HCT116 (cell line): ENCODE results near the gene ARHGEF11. TPM values are rescaled to one million over a fixed set of nuclear protein-coding genes. Genes with fewer than 3 reads are reported as not detected.

Experiments used
- ATAC-seq: fragments of 200-7000 bp; cut with Tn5 transposase; 2 replicates; pipeline ENCODE4 v1.9.1; 2020; ENCODE audit warnings: mild to moderate bottlenecking, moderate library complexity
- BruUV-seq: library from RNA; stranded (reverse); fragments of 400-500 nt; replicated peaks from 2 replicates; lab custom pipeline; 2021; lab: Mats Ljungman, UMichigan
- CTCF ChIA-PET: fragments of 300-600 bp; sonication (Branson Sonifier 250); formaldehyde crosslinking; loops from one replicate; lab custom pipeline; 2021; ENCODE audit warnings: antibody characterized with exemption; lab: Charles Lee
- POLR2A ChIA-PET: fragments of 300-600, 350-600 bp; sonication (Branson Sonifier 250); formaldehyde crosslinking; loops from one replicate; lab custom pipeline; 2021; ENCODE audit warnings: antibody characterized with exemption; lab: Charles Lee
- RAD21 ChIA-PET, 2 experiments: fragments of 300-600 bp; sonication (Branson Sonifier 250); formaldehyde crosslinking; loops; one replicate each; lab custom pipeline; 2023; ENCODE audit warnings: low total read pairs in 2 of 2; ENCODE audit not compliant: uncharacterized antibody in 2 of 2, unreplicated experiment in 2 of 2, low non-redundant PET in 1 of 2; lab: Charles Lee
- DNase-seq: peaks from one replicate; pipeline ENCODE4 v3.0.0-alpha.2; 2010; ENCODE audit warnings: low read depth, low spot score
- H2AFZ ChIP-seq: fragments of 200-600 bp; shearing (Covaris generic), sonication (generic); 2 replicates; pipeline ENCODE4 v1.6.1; 2017; ENCODE audit warnings: low read depth, mixed run types, mixed read lengths, antibody characterized with exemption, low read length; ENCODE audit not compliant: poor library complexity, severe bottlenecking
- H3K27ac ChIP-seq: 2 replicates; pipeline ENCODE4 v1.5.1; 2012; ENCODE audit warnings: low read depth, low read length
- H3K27me3 ChIP-seq: fragments of 200-600 bp; sonication (generic); 2 replicates; pipeline ENCODE4 v1.6.1; 2016; ENCODE audit warnings: mixed run types, low read length, mixed read lengths; ENCODE audit not compliant: insufficient read depth
- H3K36me3 ChIP-seq, 2 experiments: fragments of 200-500 bp in 1 of 2; fragments of 200-600 bp in 1 of 2; sonication (Bioruptor generic) in 1 of 2; sonication (generic) in 1 of 2; 2 replicates each; pipeline versions ENCODE4 v1.5.1 to v1.6.1; 2014 to 2016; ENCODE audit warnings: low read length in 2 of 2, inconsistent platforms in 1 of 2, mixed read lengths in 1 of 2, mixed run types in 1 of 2; ENCODE audit not compliant: insufficient read depth in 2 of 2, control insufficient read depth in 1 of 2
- H3K4me1 ChIP-seq, 2 experiments: fragments of 200-600 bp in 1 of 2; sonication (generic) in 1 of 2; 2 replicates each; pipeline versions ENCODE4 v1.5.1 to v1.6.1; 2012 to 2017; ENCODE audit warnings: low read length in 2 of 2, inconsistent platforms in 1 of 2, mild to moderate bottlenecking in 1 of 2, mixed read lengths in 1 of 2, mixed run types in 1 of 2, moderate library complexity in 1 of 2; ENCODE audit not compliant: insufficient read depth in 2 of 2, control insufficient read depth in 1 of 2
- H3K4me2 ChIP-seq: fragments of 200-600 bp; sonication (generic); 2 replicates; pipeline ENCODE4 v1.6.1; 2017; ENCODE audit warnings: mixed run types, low read length, mixed read lengths
- H3K4me3 ChIP-seq, 2 experiments: fragments of 200-600 bp in 1 of 2; sonication (generic) in 1 of 2; replicated peaks in 1 of 2; 2 replicates each; pipeline ENCODE4 v1.5.1; 2011 to 2016; ENCODE audit warnings: low read length in 2 of 2, control low read depth in 1 of 2, low read depth in 1 of 2, mild to moderate bottlenecking in 1 of 2, mixed read lengths in 1 of 2, mixed run types in 1 of 2
- H3K79me2 ChIP-seq: fragments of 200-600 bp; sonication (generic); 2 replicates; pipeline ENCODE4 v1.6.1; 2017; ENCODE audit warnings: mild to moderate bottlenecking, mixed run types, low read length, moderate library complexity, mixed read lengths; ENCODE audit not compliant: insufficient read depth
- H3K9ac ChIP-seq: fragments of 200-600 bp; sonication (generic); 2 replicates; pipeline ENCODE4 v1.6.1; 2016; ENCODE audit warnings: low read length, mixed read lengths
- H3K9me2 ChIP-seq: fragments of 200-600 bp; sonication (generic), shearing (Covaris generic); 2 replicates; pipeline ENCODE4 v1.6.1; 2017; ENCODE audit warnings: mixed run types, mild to moderate bottlenecking, moderate library complexity; ENCODE audit not compliant: insufficient read depth
- H3K9me3 ChIP-seq, 2 experiments: fragments of 200-500 bp in 1 of 2; fragments of 200-600 bp in 1 of 2; sonication (Bioruptor generic) in 1 of 2; sonication (generic) in 1 of 2; 2 replicates each; pipeline ENCODE4 v1.6.1; 2014 to 2017; ENCODE audit warnings: low read length in 2 of 2, mixed read lengths in 2 of 2, inconsistent platforms in 1 of 2, low read depth in 1 of 2, mild to moderate bottlenecking in 1 of 2, mixed run types in 1 of 2, moderate library complexity in 1 of 2; ENCODE audit not compliant: control insufficient read depth in 1 of 2, insufficient read depth in 1 of 2
- H4K20me1 ChIP-seq: fragments of 200-600 bp; sonication (generic), shearing (Covaris generic); 2 replicates; pipeline ENCODE4 v1.6.1; 2017; ENCODE audit warnings: mixed run types, mild to moderate bottlenecking, moderate library complexity; ENCODE audit not compliant: insufficient read depth
- CEBPB ChIP-seq: IDR thresholded peaks from 2 replicates; pipeline ENCODE4 v1.6.1; 2012; ENCODE audit warnings: low read depth
- CTCF ChIP-seq, 3 experiments: fragments of 200-600 bp in 1 of 3; sonication (generic) in 1 of 3; IDR thresholded peaks in 2 of 3; conservative IDR thresholded peaks in 1 of 3; 2 replicates each; pipeline ENCODE4 v1.5.1; 2012 to 2017; ENCODE audit warnings: low read depth in 2 of 3, low read length in 2 of 3, antibody characterized with exemption in 1 of 3, borderline replicate concordance in 1 of 3, control low read depth in 1 of 3, mild to moderate bottlenecking in 1 of 3, mixed read lengths in 1 of 3, mixed run types in 1 of 3, moderate library complexity in 1 of 3; ENCODE audit not compliant: insufficient read depth in 1 of 3
- EGR1 ChIP-seq: IDR thresholded peaks from 2 replicates; pipeline ENCODE4 v1.6.1; 2012; ENCODE audit warnings: low read depth
- ELF1 ChIP-seq: IDR thresholded peaks from 2 replicates; pipeline ENCODE4 v1.6.1; 2012; ENCODE audit warnings: low read depth, borderline replicate concordance
- JUND ChIP-seq: IDR thresholded peaks from 2 replicates; pipeline ENCODE4 v1.6.1; 2012
- POLR2A ChIP-seq: IDR thresholded peaks from 2 replicates; pipeline ENCODE4 v1.7.0; 2011; ENCODE audit warnings: borderline replicate concordance; ENCODE audit not compliant: insufficient read depth, insufficient read length; ENCODE audit errors: extremely low read depth
- POLR2AphosphoS5 ChIP-seq: IDR thresholded peaks from 2 replicates; pipeline ENCODE4 v1.6.1; 2011; ENCODE audit warnings: mild to moderate bottlenecking, low read depth, low read length, moderate library complexity
- RAD21 ChIP-seq: IDR thresholded peaks from 2 replicates; pipeline ENCODE4 v1.6.1; 2012; ENCODE audit warnings: low read depth, mild to moderate bottlenecking
- SIN3A ChIP-seq: IDR thresholded peaks from 2 replicates; pipeline ENCODE4 v1.6.1; 2012; ENCODE audit warnings: low read depth
- SP1 ChIP-seq: IDR thresholded peaks from 2 replicates; pipeline ENCODE4 v1.6.1; 2012; ENCODE audit warnings: low read depth
- SRF ChIP-seq: IDR thresholded peaks from 2 replicates; pipeline ENCODE4 v1.6.1; 2012; ENCODE audit warnings: low read depth
- ZBTB33 ChIP-seq: IDR thresholded peaks from 2 replicates; pipeline ENCODE4 v1.6.1; 2011; ENCODE audit warnings: mild to moderate bottlenecking, low read length, moderate library complexity; ENCODE audit not compliant: insufficient replicate concordance; ENCODE audit errors: extremely low read depth
- ZFX ChIP-seq: fragments of 450-650 bp; IDR thresholded peaks from 2 replicates; pipeline ENCODE4 v1.6.1; 2017
- ZNF274 ChIP-seq: fragments of 200-500 bp; sonication (Bioruptor generic); IDR thresholded peaks from 2 replicates; pipeline ENCODE4 v1.6.1; 2014; ENCODE audit warnings: mild to moderate bottlenecking, low read depth, low read length, inconsistent platforms
- intact Hi-C: fragments of 100-400 bp; cut with micrococcal nuclease; formaldehyde crosslinking; loops from 2 replicates; pipeline ENCODE4 v1.10.0; 2022
- total RNA-seq: library from RNA; stranded (reverse); gene quantifications from one replicate; pipeline ENCODE4 v1.2.1, GENCODE V29; 2021; ENCODE audit not compliant: unreplicated experiment

The ARHGEF11 gene
- total RNA-seq, 1 experiment from 2014 or later = 28.9 TPM

GRCh38 chr1:157007306-157007705 lies 38.2 kb downstream of the ARHGEF11 start:
- H3K9me2 ChIP-seq = 0 out of 2 replicates have a peak, but pooled peaks cover 3% of the 10 kb centered on the region
- H3K36me3 ChIP-seq = no peaks in the 10 kb centered on the region
- TF ChIP-seq ZFX = no peak
- no peak for TF ChIP-seq RAD21
- TF ChIP-seq ZNF274 = no peak
- no peak for TF ChIP-seq CTCF (IDR thresholded peaks at IDR 0.05 in 2 of 3, conservative IDR thresholded peaks at IDR 0.05 in 1 of 3; ENCODE audit: borderline replicate concordance in 1 of 3, insufficient read depth in 1 of 3, low read depth in 2 of 3, low read length in 2 of 3)
- no peak for TF ChIP-seq SIN3A
- no peak for TF ChIP-seq SP1
- no peak for TF ChIP-seq JUND
- no peak for TF ChIP-seq POLR2A
- no peak for TF ChIP-seq ZBTB33
- TF ChIP-seq POLR2AphosphoS5 = no peak
- no peak for TF ChIP-seq CEBPB
- no peak for TF ChIP-seq SRF
- no peak for TF ChIP-seq EGR1
- TF ChIP-seq ELF1 = no peak
- CTCF ChIA-PET = no interaction called here
- no peak for ATAC-seq
- H3K9ac ChIP-seq = no peak overlapping the region
- DNase-seq = no peak
- H3K79me2 ChIP-seq = peaks cover 52% of the 10 kb centered on the region
- no peak overlapping the region for H3K4me3 ChIP-seq
- intact Hi-C loops = no loop called here
- POLR2A ChIA-PET = no interaction called here
- H3K27ac ChIP-seq = no peak overlapping the region
- H4K20me1 ChIP-seq = no peaks in the 10 kb centered on the region
- no peak overlapping the region for H2AFZ ChIP-seq
- BruUV-seq = no TSS peak
- H3K27me3 ChIP-seq = no peaks in the 10 kb centered on the region
- H3K4me2 ChIP-seq = no peak overlapping the region
- no peaks in the 10 kb centered on the region for H3K9me3 ChIP-seq
- RAD21 ChIA-PET = no interaction called here
- H3K4me1 ChIP-seq = peaks cover 0 to 9% of the 10 kb centered on the region in 2 experiments; a peak in 2 of 4 replicates
